Measurements from ENCODE around the gene TRAF2. TPM values are rescaled to one million over a fixed set of nuclear protein-coding genes. Genes with fewer than 3 reads are reported as not detected.

Gene TRAF2
- polyA plus RNA-seq, 3 donors, result 1.6 to 6.1 (median 2.0) TPM

DNA sequence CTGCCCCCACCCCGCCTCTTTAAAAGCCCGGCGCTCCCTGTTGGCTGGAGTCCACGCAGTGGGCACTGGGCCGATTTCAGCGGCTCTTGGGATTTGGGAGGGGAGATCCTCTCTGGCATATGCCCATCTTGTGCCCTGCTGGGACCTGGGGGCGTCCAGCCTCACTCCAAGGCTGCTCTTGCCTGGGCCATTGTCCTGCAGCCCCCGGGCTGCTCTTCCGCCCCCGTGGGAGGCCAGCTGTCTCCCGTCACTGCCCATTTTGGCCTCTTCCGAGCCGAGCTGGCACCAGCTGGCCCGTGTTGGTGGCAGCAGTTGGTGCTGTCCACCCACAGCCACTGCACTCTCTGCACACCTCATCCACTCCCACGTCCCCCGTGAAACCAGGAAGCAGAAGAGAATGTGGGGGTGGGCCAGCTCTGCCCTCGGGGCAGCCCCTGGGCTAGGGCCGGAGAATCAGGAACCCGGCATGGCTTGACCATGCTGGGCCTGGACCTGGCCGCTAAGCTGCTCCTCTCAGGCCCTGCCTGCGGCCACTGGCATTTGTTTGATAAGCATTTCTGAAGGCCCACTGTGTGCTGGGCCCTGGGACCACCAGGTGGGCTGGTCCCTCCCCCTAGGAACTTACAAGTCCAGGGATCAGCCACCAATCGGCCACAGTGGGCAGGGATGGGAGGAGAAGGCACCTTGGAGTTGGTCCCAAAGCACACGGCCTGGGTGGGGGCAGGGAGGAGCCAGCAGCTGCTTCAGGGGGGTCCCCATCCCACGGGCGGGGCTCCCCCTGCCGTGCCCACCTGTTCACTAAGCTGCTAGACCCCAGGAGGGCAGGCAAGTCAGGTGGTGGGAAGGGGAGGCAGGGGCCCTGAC, 60.9 kb downstream of the TRAF2 start:
- H3K27ac ChIP-seq (ENCODE audit: low read depth in 1 of 2, low read length in 2 of 2), result no peak overlapping the region
- Mint-ChIP-seq H3K36me3 (peaks cover 4 to 10% of the 10 kb centered on the region in 2 donors), H3K27me3 (ENCODE audit: low read depth in 3 of 3) (peaks cover 0 to 6% (median 4%) of the 10 kb centered on the region in 3 donors), H3K9me3 (no peaks in the 10 kb centered on the region), H3K27ac (no peak overlapping the region), H3K4me3 (no peak overlapping the region), H3K4me1 (peaks cover 15% of the 10 kb centered on the region)
- no peaks in the 10 kb centered on the region for H3K27me3 ChIP-seq (ENCODE audit: control insufficient read depth in 2 of 2, insufficient read depth in 2 of 2, low read length in 2 of 2)
- 85% methylated on average over 12 of the region's 26 CpGs for WGBS (ENCODE audit: insufficient coverage)
- no peaks in the 10 kb centered on the region for H3K9me3 ChIP-seq (replicated peaks in 1 of 2; ENCODE audit: control insufficient read depth in 1 of 2, insufficient read depth in 1 of 2, low read length in 2 of 2)
- H3K4me2 ChIP-seq (replicated peaks; ENCODE audit: extremely low read depth, low read length, poor library complexity, severe bottlenecking), result no peak overlapping the region
- peaks cover 19% of the 10 kb centered on the region for H3K79me2 ChIP-seq (ENCODE audit: insufficient read depth, low read length)
- TF ChIP-seq, protein P1, sequence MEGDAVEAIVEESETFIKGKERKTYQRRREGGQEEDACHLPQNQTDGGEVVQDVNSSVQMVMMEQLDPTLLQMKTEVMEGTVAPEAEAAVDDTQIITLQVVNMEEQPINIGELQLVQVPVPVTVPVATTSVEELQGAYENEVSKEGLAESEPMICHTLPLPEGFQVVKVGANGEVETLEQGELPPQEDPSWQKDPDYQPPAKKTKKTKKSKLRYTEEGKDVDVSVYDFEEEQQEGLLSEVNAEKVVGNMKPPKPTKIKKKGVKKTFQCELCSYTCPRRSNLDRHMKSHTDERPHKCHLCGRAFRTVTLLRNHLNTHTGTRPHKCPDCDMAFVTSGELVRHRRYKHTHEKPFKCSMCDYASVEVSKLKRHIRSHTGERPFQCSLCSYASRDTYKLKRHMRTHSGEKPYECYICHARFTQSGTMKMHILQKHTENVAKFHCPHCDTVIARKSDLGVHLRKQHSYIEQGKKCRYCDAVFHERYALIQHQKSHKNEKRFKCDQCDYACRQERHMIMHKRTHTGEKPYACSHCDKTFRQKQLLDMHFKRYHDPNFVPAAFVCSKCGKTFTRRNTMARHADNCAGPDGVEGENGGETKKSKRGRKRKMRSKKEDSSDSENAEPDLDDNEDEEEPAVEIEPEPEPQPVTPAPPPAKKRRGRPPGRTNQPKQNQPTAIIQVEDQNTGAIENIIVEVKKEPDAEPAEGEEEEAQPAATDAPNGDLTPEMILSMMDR (IDR thresholded peaks at IDR 0.05), result no peak
- no peak overlapping the region for H2AFZ ChIP-seq (ENCODE audit: insufficient read depth, low read depth, low read length, poor library complexity, severe bottlenecking)
- peaks cover 17% of the 10 kb centered on the region for H4K20me1 ChIP-seq (ENCODE audit: insufficient read depth, low read length)
- H3K4me3 ChIP-seq (replicated peaks in 1 of 3; ENCODE audit: low read depth in 2 of 3, low read length in 3 of 3), result no peak overlapping the region
- no peak overlapping the region for H3K9ac ChIP-seq (ENCODE audit: insufficient read depth, low read length, poor library complexity, severe bottlenecking)
- H3K4me1 ChIP-seq (ENCODE audit: control insufficient read depth in 1 of 2, insufficient read depth in 2 of 2, low read length in 2 of 2), result peaks cover 25 to 41% of the 10 kb centered on the region in 2 donors
- H3K36me3 ChIP-seq (replicated peaks in 1 of 2; ENCODE audit: control insufficient read depth in 1 of 2, insufficient read depth in 2 of 2, low read length in 2 of 2), result peaks cover 8 to 10% of the 10 kb centered on the region in 2 donors
- intact Hi-C loops (cut with micrococcal nuclease), result loop anchor here (10.0 kb wide), 3 partner anchors 88 to 142 kb away; partner anchors contain the start of genes AJM1 (in 1 of the 2), FUT7 (in 1 of the 2), PHPT1 (in 1 of the 2) and RABL6 (in 1 of the 2)
- DNase-seq, result no peak

DNA sequence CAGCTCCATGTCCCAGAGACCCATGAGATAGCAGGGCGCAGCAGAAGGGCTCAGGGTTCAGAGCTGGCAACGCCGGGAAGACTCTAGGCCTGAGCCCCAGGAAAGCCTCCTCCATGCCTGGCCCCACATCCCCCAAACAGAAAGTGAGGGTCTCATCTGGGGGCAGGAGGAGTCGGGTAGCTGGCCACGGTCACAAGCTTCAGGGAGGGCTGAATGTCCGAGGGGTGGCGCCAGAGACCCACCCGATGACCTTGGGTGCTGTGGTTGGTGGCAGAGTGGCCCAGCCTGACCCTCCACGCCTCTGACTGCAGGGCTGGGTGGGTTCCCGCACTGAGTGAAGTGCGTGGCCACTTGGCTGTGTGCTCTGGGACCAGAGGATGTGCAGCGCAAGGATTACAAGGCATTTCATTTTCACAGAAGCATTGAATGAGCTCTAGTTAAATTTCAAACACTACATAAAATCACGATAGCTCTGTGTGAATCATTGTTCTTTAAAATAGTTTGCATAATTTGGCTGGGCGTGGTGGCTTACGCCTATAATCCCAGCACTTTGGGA, 61.7 kb downstream of the TRAF2 start:
- Mint-ChIP-seq H3K9me3 (no peaks in the 10 kb centered on the region), H3K27me3 (ENCODE audit: low read depth in 3 of 3) (peaks cover 0 to 6% (median 4%) of the 10 kb centered on the region in 3 donors), H3K4me1 (peaks cover 15% of the 10 kb centered on the region), H3K36me3 (peaks cover 0 to 3% of the 10 kb centered on the region in 2 donors), H3K27ac (no peak overlapping the region), H3K4me3 (peak overlapping the region in 1 of 2 donors; percentile 6)
- Histone ChIP-seq H3K9me3 (replicated peaks in 1 of 2; ENCODE audit: control insufficient read depth in 1 of 2, insufficient read depth in 1 of 2, low read length in 2 of 2) (no peaks in the 10 kb centered on the region), H4K20me1 (ENCODE audit: insufficient read depth, low read length) (peaks cover 9% of the 10 kb centered on the region), H3K9ac (ENCODE audit: insufficient read depth, low read length, poor library complexity, severe bottlenecking) (no peak overlapping the region), H3K4me3 (replicated peaks in 1 of 3; ENCODE audit: low read depth in 2 of 3, low read length in 3 of 3) (no peak overlapping the region), H2AFZ (ENCODE audit: insufficient read depth, low read depth, low read length, poor library complexity, severe bottlenecking) (no peak overlapping the region), H3K4me1 (ENCODE audit: control insufficient read depth in 1 of 2, insufficient read depth in 2 of 2, low read length in 2 of 2) (peaks cover 24 to 35% of the 10 kb centered on the region in 2 donors), H3K79me2 (ENCODE audit: insufficient read depth, low read length) (peaks cover 11% of the 10 kb centered on the region), H3K36me3 (replicated peaks in 1 of 2; ENCODE audit: control insufficient read depth in 1 of 2, insufficient read depth in 2 of 2, low read length in 2 of 2) (peaks cover under 1 to 2% of the 10 kb centered on the region in 2 donors), H3K27ac (ENCODE audit: low read depth in 1 of 2, low read length in 2 of 2) (no peak overlapping the region), H3K4me2 (replicated peaks; ENCODE audit: extremely low read depth, low read length, poor library complexity, severe bottlenecking) (no peak overlapping the region), H3K27me3 (ENCODE audit: control insufficient read depth in 2 of 2, insufficient read depth in 2 of 2, low read length in 2 of 2) (no peaks in the 10 kb centered on the region)
- DNase-seq, result peak in 2 of 3 donors; percentile 22 to 34
- 28% methylated on average over 7 of the region's 15 CpGs for WGBS (ENCODE audit: insufficient coverage)
- intact Hi-C loops (cut with micrococcal nuclease), result loop anchor here (10.0 kb wide), 3 partner anchors 87 to 143 kb away; partner anchors contain the start of genes AJM1 (in 1 of the 2), FUT7 (in 1 of the 2), PHPT1 (in 1 of the 2) and RABL6 (in 1 of the 2)
- TF ChIP-seq, protein P1 (IDR thresholded peaks at IDR 0.05), result peak; percentile 37
